ENCODE measurements around the gene PCMT1. TPM values are rescaled to one million over a fixed set of nuclear protein-coding genes. Genes with fewer than 3 reads are reported as not detected.

Gene PCMT1
- total RNA-seq, 3 donors from 2014 or later (not counting 1 experiment from before 2014, with no cell fraction given) = 31.7 to 53.6 (median 41.5) TPM

DNA sequence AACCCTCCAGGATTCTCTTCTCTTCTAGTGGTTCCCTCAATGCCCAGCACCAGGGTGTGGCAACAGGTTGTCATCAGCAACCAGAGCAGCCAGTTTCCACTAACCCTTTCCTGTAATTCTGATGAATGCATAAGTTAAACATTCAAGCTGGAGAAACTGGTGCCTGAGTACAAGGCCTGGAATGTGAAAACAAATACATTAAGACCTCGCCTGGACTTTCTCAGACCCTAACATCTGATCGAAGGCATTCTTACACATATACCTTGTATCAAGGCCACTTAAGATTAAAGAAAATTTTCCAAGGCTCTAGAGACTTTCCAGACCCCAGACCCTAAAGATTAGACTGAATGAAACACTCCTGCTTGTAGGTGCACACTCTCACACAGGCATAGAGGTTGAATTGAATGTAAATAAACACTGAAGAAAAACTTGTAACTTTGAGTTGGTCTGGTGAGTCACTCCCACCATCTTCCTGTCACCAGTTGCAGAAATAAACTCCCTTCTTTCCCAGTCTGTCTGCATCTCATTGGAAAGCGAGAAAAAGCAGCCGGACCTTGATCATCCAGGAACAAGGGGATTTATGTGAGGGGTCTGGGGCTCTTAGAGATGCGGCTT, 105.6 kb downstream of the PCMT1 start:
- Histone ChIP-seq H3K27me3 (ENCODE audit: control insufficient read depth, insufficient read depth, low read length) (no peaks in the 10 kb centered on the region), H3K4me3 (ENCODE audit: low read length) (no peak overlapping the region), H3K9me3 (ENCODE audit: control insufficient read depth, insufficient read depth, low read length) (no peaks in the 10 kb centered on the region), H3K4me1 (ENCODE audit: control insufficient read depth, insufficient read depth, low read length) (peaks cover 15% of the 10 kb centered on the region), H3K36me3 (ENCODE audit: control insufficient read depth, insufficient read depth, low read length) (no peaks in the 10 kb centered on the region), H3K27ac (ENCODE audit: low read length) (no peak overlapping the region)
- no peak for ATAC-seq
- intact Hi-C loops (cut with micrococcal nuclease) = no loop called here
- H3K9me3 Mint-ChIP-seq = no peaks in the 10 kb centered on the region
- no peak overlapping the region for H3K4me3 Mint-ChIP-seq
- H3K27me3 Mint-ChIP-seq (ENCODE audit: low read depth in 2 of 2) = peaks cover 29 to 54% of the 10 kb centered on the region in 2 donors
- peaks cover 8 to 13% of the 10 kb centered on the region in 2 donors for H3K4me1 Mint-ChIP-seq
- TF ChIP-seq, protein P1, sequence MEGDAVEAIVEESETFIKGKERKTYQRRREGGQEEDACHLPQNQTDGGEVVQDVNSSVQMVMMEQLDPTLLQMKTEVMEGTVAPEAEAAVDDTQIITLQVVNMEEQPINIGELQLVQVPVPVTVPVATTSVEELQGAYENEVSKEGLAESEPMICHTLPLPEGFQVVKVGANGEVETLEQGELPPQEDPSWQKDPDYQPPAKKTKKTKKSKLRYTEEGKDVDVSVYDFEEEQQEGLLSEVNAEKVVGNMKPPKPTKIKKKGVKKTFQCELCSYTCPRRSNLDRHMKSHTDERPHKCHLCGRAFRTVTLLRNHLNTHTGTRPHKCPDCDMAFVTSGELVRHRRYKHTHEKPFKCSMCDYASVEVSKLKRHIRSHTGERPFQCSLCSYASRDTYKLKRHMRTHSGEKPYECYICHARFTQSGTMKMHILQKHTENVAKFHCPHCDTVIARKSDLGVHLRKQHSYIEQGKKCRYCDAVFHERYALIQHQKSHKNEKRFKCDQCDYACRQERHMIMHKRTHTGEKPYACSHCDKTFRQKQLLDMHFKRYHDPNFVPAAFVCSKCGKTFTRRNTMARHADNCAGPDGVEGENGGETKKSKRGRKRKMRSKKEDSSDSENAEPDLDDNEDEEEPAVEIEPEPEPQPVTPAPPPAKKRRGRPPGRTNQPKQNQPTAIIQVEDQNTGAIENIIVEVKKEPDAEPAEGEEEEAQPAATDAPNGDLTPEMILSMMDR (IDR thresholded peaks at IDR 0.05) = no peak
- H3K36me3 Mint-ChIP-seq = no peaks in the 10 kb centered on the region
- WGBS (ENCODE audit: insufficient coverage) = 95% methylated on average over 3 of the region's 5 CpGs
- DNase-seq = no peak
- no peak overlapping the region for H3K27ac Mint-ChIP-seq

- WGBS (ENCODE audit: insufficient coverage) = 100% methylated on average over 1 of the region's 2 CpGs
- H3K4me1 Mint-ChIP-seq = peaks cover 8 to 13% of the 10 kb centered on the region in 2 donors
- H3K27me3 ChIP-seq (ENCODE audit: control insufficient read depth, insufficient read depth, low read length) = no peaks in the 10 kb centered on the region
- TF ChIP-seq, protein P1 (IDR thresholded peaks at IDR 0.05) = no peak
- H3K27me3 Mint-ChIP-seq (ENCODE audit: low read depth in 2 of 2) = peaks cover 31 to 55% of the 10 kb centered on the region in 2 donors
- no peak overlapping the region for H3K27ac ChIP-seq (ENCODE audit: low read length)
- no peaks in the 10 kb centered on the region for H3K36me3 ChIP-seq (ENCODE audit: control insufficient read depth, insufficient read depth, low read length)
- H3K4me3 Mint-ChIP-seq = no peak overlapping the region
- no peaks in the 10 kb centered on the region for H3K9me3 ChIP-seq (ENCODE audit: control insufficient read depth, insufficient read depth, low read length)
- no peak for DNase-seq
- no peaks in the 10 kb centered on the region for H3K9me3 Mint-ChIP-seq
- H3K4me3 ChIP-seq (ENCODE audit: low read length) = no peak overlapping the region
- H3K4me1 ChIP-seq (ENCODE audit: control insufficient read depth, insufficient read depth, low read length) = peaks cover 15% of the 10 kb centered on the region
- H3K36me3 Mint-ChIP-seq = no peaks in the 10 kb centered on the region
- intact Hi-C loops (cut with micrococcal nuclease) = no loop called here
- no peak for ATAC-seq
- no peak overlapping the region for H3K27ac Mint-ChIP-seq
These were observed 106.2 kb downstream of the PCMT1 start for GRCh38 chr6:149855741-149856140.

- TF ChIP-seq, protein P1 (IDR thresholded peaks at IDR 0.05) = no peak
- H3K27me3 Mint-ChIP-seq (ENCODE audit: low read depth in 2 of 2) = peaks cover 31 to 55% of the 10 kb centered on the region in 2 donors
- no peaks in the 10 kb centered on the region for H3K36me3 ChIP-seq (ENCODE audit: control insufficient read depth, insufficient read depth, low read length)
- no peak for ATAC-seq
- H3K27ac Mint-ChIP-seq = no peak overlapping the region
- no peaks in the 10 kb centered on the region for H3K9me3 ChIP-seq (ENCODE audit: control insufficient read depth, insufficient read depth, low read length)
- no peaks in the 10 kb centered on the region for H3K9me3 Mint-ChIP-seq
- no peaks in the 10 kb centered on the region for H3K36me3 Mint-ChIP-seq
- intact Hi-C loops (cut with micrococcal nuclease) = no loop called here
- H3K4me1 Mint-ChIP-seq = peaks cover 8 to 13% of the 10 kb centered on the region in 2 donors
- no peak overlapping the region for H3K4me3 Mint-ChIP-seq
- no peak overlapping the region for H3K4me3 ChIP-seq (ENCODE audit: low read length)
- WGBS (ENCODE audit: insufficient coverage) = 93% methylated on average over 8 of the region's 10 CpGs
- DNase-seq = no peak
- no peak overlapping the region for H3K27ac ChIP-seq (ENCODE audit: low read length)
- no peaks in the 10 kb centered on the region for H3K27me3 ChIP-seq (ENCODE audit: control insufficient read depth, insufficient read depth, low read length)
- peaks cover 15% of the 10 kb centered on the region for H3K4me1 ChIP-seq (ENCODE audit: control insufficient read depth, insufficient read depth, low read length)
These were observed 106.9 kb downstream of the PCMT1 start for GRCh38 chr6:149856256-149856994.

Measured in natural killer cell (primary cell).